PC-3 (cell line): ENCODE results near the gene PTK6. TPM values are rescaled to one million over a fixed set of nuclear protein-coding genes. Genes with fewer than 3 reads are reported as not detected.

Source experiments
- ATAC-seq: fragments of 200-7000 bp; cut with Tn5 transposase; 2 replicates; pipeline ENCODE4 v1.9.1; 2020; ENCODE audit warnings: mild to moderate bottlenecking, moderate library complexity
- BruUV-seq: library from RNA; stranded (reverse); fragments of 400-500 nt; replicated peaks from 2 replicates; lab custom pipeline; 2021; lab: Mats Ljungman, UMichigan
- CTCF ChIA-PET: fragments of 300-600 bp; sonication (Branson Sonifier 250); formaldehyde crosslinking; loops from one replicate; lab custom pipeline; 2022; ENCODE audit warnings: antibody characterized with exemption; lab: Charles Lee
- POLR2A ChIA-PET: fragments of 300-600 bp; sonication (Branson Sonifier 250); formaldehyde crosslinking; loops from one replicate; lab custom pipeline; 2022; ENCODE audit warnings: antibody characterized with exemption; ENCODE audit not compliant: unreplicated experiment; lab: Charles Lee
- DNase-seq: peaks from one replicate; pipeline ENCODE4 v3.0.0-alpha.2; 2015
- H2AFZ ChIP-seq: fragments of 300-600 bp; sonication (generic); 2 replicates; pipeline ENCODE4 v1.6.0; 2016; ENCODE audit warnings: antibody characterized with exemption, low read length
- H3F3A ChIP-seq: fragments of 300-600 bp; sonication (generic); one replicate; pipeline ENCODE4 v1.6.0; 2017; ENCODE audit warnings: antibody characterized with exemption, low read length, control low read depth, mild to moderate bottlenecking; ENCODE audit not compliant: unreplicated experiment
- H3K27ac ChIP-seq: fragments of 300-600 bp; sonication (generic); 2 replicates; pipeline ENCODE4 v1.5.1; 2016; ENCODE audit warnings: mild to moderate bottlenecking, low read length
- H3K27me3 ChIP-seq: fragments of 300-600 bp; sonication (generic); 2 replicates; pipeline ENCODE4 v1.6.1; 2016; ENCODE audit warnings: low read length, mixed read lengths
- H3K36me3 ChIP-seq: fragments of 300-600 bp; sonication (generic); 2 replicates; pipeline ENCODE4 v1.6.1; 2016; ENCODE audit warnings: low read depth, mixed run types, low read length, mixed read lengths
- H3K4me1 ChIP-seq: fragments of 300-600 bp; sonication (generic); 2 replicates; pipeline ENCODE4 v1.5.1; 2016; ENCODE audit warnings: low read length; ENCODE audit not compliant: insufficient read depth
- H3K4me2 ChIP-seq: fragments of 300-600 bp; sonication (generic); 2 replicates; pipeline ENCODE4 v1.6.0; 2016; ENCODE audit warnings: low read length
- H3K4me3 ChIP-seq: fragments of 300-600 bp; sonication (generic); 2 replicates; pipeline ENCODE4 v1.5.1; 2016; ENCODE audit warnings: mild to moderate bottlenecking, low read length, mixed read lengths
- H3K79me2 ChIP-seq: fragments of 300-600 bp; sonication (generic); 2 replicates; pipeline ENCODE4 v1.6.1; 2017; ENCODE audit warnings: low read length, mixed read lengths
- H3K9ac ChIP-seq: fragments of 300-600 bp; sonication (generic); 2 replicates; pipeline ENCODE4 v1.6.0; 2016; ENCODE audit warnings: mild to moderate bottlenecking, low read length
- H3K9me2 ChIP-seq: fragments of 300-600 bp; sonication (generic); replicated peaks from 2 replicates; pipeline ENCODE4 v1.6.1; 2016; ENCODE audit warnings: mixed run types, low read length, mixed read lengths
- H3K9me3 ChIP-seq: fragments of 300-600 bp; sonication (generic); 2 replicates; pipeline ENCODE4 v1.6.1; 2016; ENCODE audit warnings: low read length, mixed read lengths
- H4K20me1 ChIP-seq: fragments of 300-600 bp; sonication (generic); 2 replicates; pipeline ENCODE4 v1.6.1; 2016; ENCODE audit warnings: low read length, mixed read lengths
- EZH2 ChIP-seq: fragments of 300-600 bp; sonication (generic); IDR thresholded peaks from one replicate; pipeline ENCODE4 v1.6.1; 2017; ENCODE audit warnings: antibody characterized with exemption, mild to moderate bottlenecking, low read length; ENCODE audit not compliant: unreplicated experiment
- EZH2phosphoT487 ChIP-seq: fragments of 300-600 bp; sonication (generic); IDR thresholded peaks from 2 replicates; pipeline ENCODE4 v1.6.1; 2018; ENCODE audit warnings: mild to moderate bottlenecking, antibody characterized with exemption, low read length, borderline replicate concordance
- intact Hi-C: fragments of 100-400 bp; cut with micrococcal nuclease; formaldehyde crosslinking; loops from 2 replicates; pipeline ENCODE4 v1.9.0; 2023
- total RNA-seq: library from RNA; depleted of rRNA; stranded (reverse); fragments of >200 nt; gene quantifications from 2 replicates; pipeline ENCODE4 v1.2.3, GENCODE V29; 2014
- TF ChIP-seq, protein P1 (sequence below): fragments of 300-600 bp; sonication (generic); conservative IDR thresholded peaks from 2 replicates; pipeline ENCODE4 v1.5.1; 2017; ENCODE audit warnings: antibody characterized with exemption, low read depth, mild to moderate bottlenecking, low read length

The PTK6 gene
- total RNA-seq, 1 experiment from 2014 or later, result 11.1 TPM

DNA sequence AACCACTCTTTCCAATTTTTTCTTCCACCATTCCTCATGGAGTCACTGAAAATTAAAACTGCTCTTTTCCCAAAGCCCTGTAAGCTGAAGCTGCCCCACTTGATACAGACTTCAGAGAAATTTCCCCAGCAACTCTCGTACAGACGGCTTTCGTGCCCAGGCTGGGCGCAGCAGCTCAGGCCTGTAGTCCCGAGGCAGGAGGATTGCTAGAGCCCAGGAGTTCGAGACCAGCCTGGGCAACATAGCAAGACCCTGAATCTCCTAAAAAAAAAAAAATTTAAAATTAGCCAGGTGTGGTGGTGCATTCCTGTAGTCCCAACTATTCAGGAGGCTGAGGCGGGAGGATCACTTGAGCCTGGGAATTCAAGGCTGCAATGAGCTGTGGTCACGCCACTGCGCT, 10.0 kb downstream of the PTK6 start:
- no peaks in the 10 kb centered on the region for H3K27me3 ChIP-seq
- peaks cover 12% of the 10 kb centered on the region for H3F3A ChIP-seq
- DNase-seq (no peak), ATAC-seq (no peak)
- ChIA-PET CTCF (no interaction called here), POLR2A (no interaction called here)
- no peak overlapping the region for H3K4me3 ChIP-seq
- H2AFZ ChIP-seq, result no peak overlapping the region
- no peak overlapping the region for H3K9ac ChIP-seq
- no peaks in the 10 kb centered on the region for H3K9me3 ChIP-seq
- H3K79me2 ChIP-seq, result peaks cover 11% of the 10 kb centered on the region
- H3K36me3 ChIP-seq, result peaks cover 17% of the 10 kb centered on the region
- intact Hi-C loops, result no loop called here
- peaks cover 4% of the 10 kb centered on the region for H3K4me1 ChIP-seq
- H3K27ac ChIP-seq, result no peak overlapping the region
- TF ChIP-seq, protein P1, sequence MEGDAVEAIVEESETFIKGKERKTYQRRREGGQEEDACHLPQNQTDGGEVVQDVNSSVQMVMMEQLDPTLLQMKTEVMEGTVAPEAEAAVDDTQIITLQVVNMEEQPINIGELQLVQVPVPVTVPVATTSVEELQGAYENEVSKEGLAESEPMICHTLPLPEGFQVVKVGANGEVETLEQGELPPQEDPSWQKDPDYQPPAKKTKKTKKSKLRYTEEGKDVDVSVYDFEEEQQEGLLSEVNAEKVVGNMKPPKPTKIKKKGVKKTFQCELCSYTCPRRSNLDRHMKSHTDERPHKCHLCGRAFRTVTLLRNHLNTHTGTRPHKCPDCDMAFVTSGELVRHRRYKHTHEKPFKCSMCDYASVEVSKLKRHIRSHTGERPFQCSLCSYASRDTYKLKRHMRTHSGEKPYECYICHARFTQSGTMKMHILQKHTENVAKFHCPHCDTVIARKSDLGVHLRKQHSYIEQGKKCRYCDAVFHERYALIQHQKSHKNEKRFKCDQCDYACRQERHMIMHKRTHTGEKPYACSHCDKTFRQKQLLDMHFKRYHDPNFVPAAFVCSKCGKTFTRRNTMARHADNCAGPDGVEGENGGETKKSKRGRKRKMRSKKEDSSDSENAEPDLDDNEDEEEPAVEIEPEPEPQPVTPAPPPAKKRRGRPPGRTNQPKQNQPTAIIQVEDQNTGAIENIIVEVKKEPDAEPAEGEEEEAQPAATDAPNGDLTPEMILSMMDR, result no peak
- no peak for TF ChIP-seq EZH2
- TF ChIP-seq EZH2phosphoT487, result no peak
- no peak overlapping the region for H3K4me2 ChIP-seq
- peaks cover 13% of the 10 kb centered on the region for H4K20me1 ChIP-seq
- BruUV-seq, result no TSS peak
- H3K9me2 ChIP-seq, result no peaks in the 10 kb centered on the region

DNA sequence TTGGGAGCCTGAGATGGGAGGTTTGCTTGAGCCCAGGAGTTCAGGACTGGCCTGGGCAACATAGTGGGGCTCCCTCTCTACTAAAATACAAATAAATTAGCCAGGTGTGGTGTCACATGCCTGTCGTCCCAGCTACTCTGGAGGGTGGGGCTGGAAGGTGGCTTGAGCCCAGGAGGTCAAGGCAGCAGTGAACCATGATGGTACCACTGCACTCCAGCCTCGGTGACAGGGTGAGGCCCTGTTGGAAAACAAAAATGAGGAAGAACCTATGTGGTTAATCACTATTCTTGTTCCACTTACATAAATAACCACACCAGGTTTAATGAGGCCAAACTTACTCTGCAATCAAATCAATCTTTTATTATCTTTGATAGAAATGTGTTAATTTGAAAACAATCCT, 11.2 kb downstream of the PTK6 start:
- Histone ChIP-seq H3K9me2 (no peaks in the 10 kb centered on the region), H3F3A (peaks cover 12% of the 10 kb centered on the region), H3K9me3 (no peaks in the 10 kb centered on the region), H3K4me2 (no peak overlapping the region), H3K27ac (no peak overlapping the region), H3K4me3 (no peak overlapping the region), H4K20me1 (peaks cover 24% of the 10 kb centered on the region), H3K9ac (no peak overlapping the region), H3K4me1 (peaks cover 7% of the 10 kb centered on the region), H3K27me3 (no peaks in the 10 kb centered on the region), H3K36me3 (peaks cover 24% of the 10 kb centered on the region), H2AFZ (no peak overlapping the region), H3K79me2 (peaks cover 22% of the 10 kb centered on the region)
- ChIA-PET CTCF (no interaction called here), POLR2A (no interaction called here)
- no peak for DNase-seq
- intact Hi-C loops, result no loop called here
- BruUV-seq, result no TSS peak
- TF ChIP-seq EZH2phosphoT487 (no peak), EZH2 (no peak)
- TF ChIP-seq, protein P1, result no peak
- no peak for ATAC-seq

DNA sequence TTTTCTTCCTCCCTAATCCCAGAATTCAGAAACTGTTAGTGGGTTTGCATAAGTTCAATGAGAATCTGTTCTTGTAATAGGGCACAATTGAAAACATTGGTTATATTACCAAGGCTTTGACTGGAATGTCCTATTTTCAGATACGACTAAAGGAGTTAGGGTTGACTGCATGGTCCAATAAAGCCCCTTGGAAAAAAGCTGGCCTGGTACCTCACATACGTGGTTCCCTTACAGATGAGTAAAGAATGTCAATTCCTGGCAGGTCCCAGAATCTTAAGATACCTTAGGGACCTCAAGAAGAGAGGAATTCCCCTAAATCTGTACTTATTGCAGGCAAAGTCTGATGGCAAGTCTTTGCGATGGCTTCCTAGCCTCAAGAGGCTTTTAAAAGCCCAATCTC, 12.0 kb downstream of the PTK6 start:
- no peaks in the 10 kb centered on the region for H3K9me2 ChIP-seq
- H3K27ac ChIP-seq, result no peak overlapping the region
- CTCF ChIA-PET, result no interaction called here
- POLR2A ChIA-PET, result interaction anchor here (0.6 kb wide), 1 partner anchor 133 kb away, joined by 11 read pairs; no protein-coding TSS in a partner anchor
- no peak for DNase-seq
- peaks cover 24% of the 10 kb centered on the region for H4K20me1 ChIP-seq
- H3K4me1 ChIP-seq, result peaks cover 7% of the 10 kb centered on the region
- H2AFZ ChIP-seq, result no peak overlapping the region
- TF ChIP-seq EZH2phosphoT487, result no peak
- TF ChIP-seq, protein P1, result no peak
- TF ChIP-seq EZH2, result no peak
- no peak overlapping the region for H3K9ac ChIP-seq
- H3K79me2 ChIP-seq, result peaks cover 23% of the 10 kb centered on the region
- H3K4me2 ChIP-seq, result no peak overlapping the region
- H3K36me3 ChIP-seq, result peaks cover 24% of the 10 kb centered on the region
- peaks cover 12% of the 10 kb centered on the region for H3F3A ChIP-seq
- H3K4me3 ChIP-seq, result no peak overlapping the region
- BruUV-seq, result no TSS peak
- intact Hi-C loops, result no loop called here
- ATAC-seq, result no peak
- H3K27me3 ChIP-seq, result no peaks in the 10 kb centered on the region
- no peaks in the 10 kb centered on the region for H3K9me3 ChIP-seq
